MCF 10A (cell line): ENCODE measurements around the gene ARL4D. TPM values are rescaled to one million over a fixed set of nuclear protein-coding genes. Genes with fewer than 3 reads are reported as not detected.

ENCODE experiments used
- BruUV-seq: library from RNA; stranded (reverse); fragments of 400-500 nt; replicated peaks from 2 replicates; lab custom pipeline; 2021; lab: Mats Ljungman, UMichigan
- CTCF ChIA-PET: fragments of 300-600 bp; sonication (Branson Sonifier 250); formaldehyde crosslinking; extraction: SDS; loops from one replicate; lab custom pipeline; 2021; ENCODE audit warnings: antibody characterized with exemption, inconsistent platforms; lab: Yijun Ruan, JAX
- POLR2A ChIA-PET: fragments of 300-600, 350-650 bp; sonication (Branson Sonifier 250); formaldehyde crosslinking; extraction: SDS; loops from one replicate; lab custom pipeline; 2020; ENCODE audit warnings: antibody characterized with exemption, inconsistent platforms; lab: Yijun Ruan, JAX
- DNase-seq: peaks from one replicate; pipeline ENCODE4 v3.0.0-alpha.2; 2018; ENCODE audit not compliant: unreplicated experiment
- H3K27ac Mint-ChIP-seq: one replicate; pipeline ENCODE4 v1.8.0; 2022; ENCODE audit warnings: mild to moderate bottlenecking, low read depth, mixed read lengths; ENCODE audit not compliant: unreplicated experiment
- H3K27me3 Mint-ChIP-seq: one replicate; pipeline ENCODE4 v1.8.0; 2022; ENCODE audit warnings: mixed read lengths; ENCODE audit not compliant: insufficient read depth, unreplicated experiment
- H3K36me3 Mint-ChIP-seq: one replicate; pipeline ENCODE4 v1.8.0; 2022; ENCODE audit warnings: mild to moderate bottlenecking, moderate library complexity, mixed read lengths; ENCODE audit not compliant: insufficient read depth, unreplicated experiment
- H3K4me1 Mint-ChIP-seq: one replicate; pipeline ENCODE4 v1.8.0; 2022; ENCODE audit warnings: mixed read lengths; ENCODE audit not compliant: insufficient read depth, unreplicated experiment
- H3K4me3 Mint-ChIP-seq: one replicate; pipeline ENCODE4 v1.8.0; 2022; ENCODE audit warnings: mild to moderate bottlenecking, moderate library complexity, mixed read lengths; ENCODE audit not compliant: unreplicated experiment
- H3K9me3 Mint-ChIP-seq: one replicate; pipeline ENCODE4 v1.8.0; 2022; ENCODE audit warnings: mixed read lengths; ENCODE audit not compliant: unreplicated experiment
- intact Hi-C: fragments of 100-400 bp; cut with micrococcal nuclease; formaldehyde crosslinking; loops from 2 replicates; pipeline ENCODE4 v1.14.1; 2022
- total RNA-seq: library from RNA; stranded (reverse); gene quantifications from 2 replicates; pipeline ENCODE4 v1.2.3, GENCODE V29; 2022
- TF ChIP-seq, protein P1 (sequence below): fragments of 200-600 bp; IDR thresholded peaks from one replicate; pipeline ENCODE4 v1.8.0; 2022; ENCODE audit warnings: antibody characterized with exemption, mild to moderate bottlenecking; ENCODE audit not compliant: unreplicated experiment

The ARL4D gene
- total RNA-seq, 1 experiment from 2014 or later = 33.5 TPM

DNA sequence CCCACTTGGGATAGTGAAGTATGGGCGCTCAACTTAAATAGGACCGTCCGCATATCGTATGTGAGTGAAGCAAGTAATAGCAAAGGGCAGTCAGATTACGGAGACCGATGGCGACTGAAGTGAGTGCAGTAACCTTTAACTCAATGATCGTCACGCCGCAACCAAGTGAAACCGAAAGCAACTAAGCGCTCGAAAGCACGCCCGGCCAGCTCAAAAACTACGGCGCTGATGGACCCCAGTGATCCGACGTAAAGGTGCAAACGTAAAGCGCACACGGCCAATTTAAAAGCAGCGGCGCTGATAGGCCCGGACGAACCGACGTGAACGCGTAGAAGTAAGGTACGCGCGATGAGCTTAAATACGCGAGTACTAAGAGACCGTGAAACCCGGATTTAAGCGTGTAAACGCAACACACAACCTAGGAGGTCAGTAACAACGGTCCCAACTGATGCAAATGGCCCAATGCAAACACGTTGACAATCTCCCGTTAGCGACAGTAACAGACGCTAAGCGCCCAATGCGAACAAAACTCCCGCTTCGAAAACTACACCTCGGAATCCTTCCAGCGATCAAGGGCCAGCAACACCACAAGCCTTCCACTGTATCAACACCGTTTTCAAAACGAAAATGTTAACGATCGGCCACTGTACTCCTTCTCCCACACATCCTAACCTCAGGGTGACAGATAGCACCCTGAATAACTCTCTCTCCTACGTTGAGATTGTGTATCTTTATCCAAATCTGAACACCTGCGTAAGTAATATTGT lies 37.9 kb upstream of the ARL4D start:
- intact Hi-C loops = loop anchor here (1.0 kb wide), 1 partner anchor 27 kb away; no protein-coding TSS in a partner anchor
- DNase-seq = peak; percentile 99
- peaks cover 26% of the 10 kb centered on the region for H3K4me1 Mint-ChIP-seq
- no peaks in the 10 kb centered on the region for H3K9me3 Mint-ChIP-seq
- peaks cover 23% of the 10 kb centered on the region for H3K36me3 Mint-ChIP-seq
- TF ChIP-seq, protein P1, sequence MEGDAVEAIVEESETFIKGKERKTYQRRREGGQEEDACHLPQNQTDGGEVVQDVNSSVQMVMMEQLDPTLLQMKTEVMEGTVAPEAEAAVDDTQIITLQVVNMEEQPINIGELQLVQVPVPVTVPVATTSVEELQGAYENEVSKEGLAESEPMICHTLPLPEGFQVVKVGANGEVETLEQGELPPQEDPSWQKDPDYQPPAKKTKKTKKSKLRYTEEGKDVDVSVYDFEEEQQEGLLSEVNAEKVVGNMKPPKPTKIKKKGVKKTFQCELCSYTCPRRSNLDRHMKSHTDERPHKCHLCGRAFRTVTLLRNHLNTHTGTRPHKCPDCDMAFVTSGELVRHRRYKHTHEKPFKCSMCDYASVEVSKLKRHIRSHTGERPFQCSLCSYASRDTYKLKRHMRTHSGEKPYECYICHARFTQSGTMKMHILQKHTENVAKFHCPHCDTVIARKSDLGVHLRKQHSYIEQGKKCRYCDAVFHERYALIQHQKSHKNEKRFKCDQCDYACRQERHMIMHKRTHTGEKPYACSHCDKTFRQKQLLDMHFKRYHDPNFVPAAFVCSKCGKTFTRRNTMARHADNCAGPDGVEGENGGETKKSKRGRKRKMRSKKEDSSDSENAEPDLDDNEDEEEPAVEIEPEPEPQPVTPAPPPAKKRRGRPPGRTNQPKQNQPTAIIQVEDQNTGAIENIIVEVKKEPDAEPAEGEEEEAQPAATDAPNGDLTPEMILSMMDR = no peak
- peak overlapping the region; percentile 79 for H3K4me3 Mint-ChIP-seq
- BruUV-seq = TSS peak; percentile 98
- CTCF ChIA-PET = interaction anchor here (0.6 to 1.6 kb wide), 3 partner anchors 35 to 292 kb away, joined by 3 to 5 read pairs (median 4); partner anchors contain the start of gene DHX8
- no peaks in the 10 kb centered on the region for H3K27me3 Mint-ChIP-seq
- peak overlapping the region; percentile 100 for H3K27ac Mint-ChIP-seq
- POLR2A ChIA-PET = interaction anchor here (0.6 to 6.7 kb wide), 48 partner anchors 8 to 1948 kb away, joined by 3 to 167 read pairs (median 5); partner anchors contain the start of genes ARL4D, BRCA1, DHX8 and IFI35

DNA sequence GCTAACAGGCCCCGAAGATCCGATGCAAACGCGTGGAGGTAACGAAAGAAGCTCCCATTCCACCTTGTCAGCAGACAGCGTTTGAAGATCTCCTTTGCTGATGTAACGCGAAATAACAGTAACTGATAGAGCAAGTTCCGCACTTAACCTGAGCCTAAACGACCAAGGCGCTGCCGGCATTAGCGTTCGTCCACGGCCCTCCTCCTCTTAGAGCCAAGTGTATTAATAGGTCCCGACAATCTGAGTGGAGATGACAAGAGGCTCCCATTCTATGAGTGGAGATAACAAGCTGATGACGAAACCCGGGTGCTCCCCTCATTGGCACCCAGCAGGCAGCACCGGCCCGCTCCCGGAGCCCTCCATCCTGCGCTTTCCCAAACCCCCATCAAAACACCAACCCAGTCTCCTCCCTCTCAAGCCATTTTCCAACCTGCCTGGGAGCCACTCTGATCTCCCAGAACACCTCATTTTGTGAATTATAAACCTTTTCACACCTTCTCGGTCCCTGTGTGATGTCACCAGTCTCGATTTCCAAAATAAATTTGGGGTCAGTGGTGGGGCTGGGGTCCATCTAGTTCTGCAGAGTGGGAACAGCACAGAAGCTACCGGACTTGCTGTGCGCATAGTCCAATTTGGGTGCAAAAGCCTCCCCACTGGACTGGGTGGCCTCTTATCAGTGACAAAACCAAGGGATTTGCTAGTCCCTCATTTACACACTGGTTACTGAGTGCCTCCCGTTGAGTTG lies 35.4 kb upstream of the ARL4D start:
- peak overlapping the region; percentile 12 for H3K4me3 Mint-ChIP-seq
- H3K4me1 Mint-ChIP-seq = peaks cover 20% of the 10 kb centered on the region
- intact Hi-C loops = no loop called here
- BruUV-seq = no TSS peak
- no peak overlapping the region for H3K27ac Mint-ChIP-seq
- POLR2A ChIA-PET = interaction anchor here (0.9 to 5.4 kb wide), 2 partner anchors 23 to 25 kb away, joined by 3 to 167 read pairs; no protein-coding TSS in a partner anchor
- H3K36me3 Mint-ChIP-seq = peaks cover 32% of the 10 kb centered on the region
- no peaks in the 10 kb centered on the region for H3K27me3 Mint-ChIP-seq
- no peak for DNase-seq
- no peaks in the 10 kb centered on the region for H3K9me3 Mint-ChIP-seq
- CTCF ChIA-PET = interaction anchor here (0.9 kb wide), 1 partner anchor 24 kb away, joined by 4 read pairs; no protein-coding TSS in a partner anchor
- TF ChIP-seq, protein P1 = no peak

DNA sequence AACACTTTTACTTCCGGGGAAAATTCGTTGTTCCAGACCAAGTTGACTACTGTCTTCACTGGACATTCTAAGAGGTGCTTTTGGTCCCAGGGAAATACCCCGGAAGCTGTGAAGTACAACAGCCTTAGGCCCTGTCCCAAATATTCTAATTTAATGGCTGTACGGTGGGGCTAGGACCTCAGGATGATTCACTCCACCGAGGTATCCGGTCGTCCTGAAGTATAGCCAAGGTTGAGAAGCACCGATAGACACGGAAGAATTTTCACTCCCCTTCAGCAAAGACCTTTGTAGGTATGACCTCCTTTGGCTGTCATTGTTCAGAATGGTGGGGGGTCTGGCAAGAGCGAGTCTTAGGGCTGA lies 34.9 kb upstream of the ARL4D start:
- BruUV-seq = no TSS peak
- Mint-ChIP-seq H3K36me3 (peaks cover 33% of the 10 kb centered on the region), H3K9me3 (no peaks in the 10 kb centered on the region), H3K27ac (no peak overlapping the region), H3K4me3 (no peak overlapping the region), H3K4me1 (peaks cover 20% of the 10 kb centered on the region), H3K27me3 (no peaks in the 10 kb centered on the region)
- no peak for DNase-seq
- TF ChIP-seq, protein P1 = no peak
- CTCF ChIA-PET = interaction anchor here (0.9 to 1.1 kb wide), 2 partner anchors 25 to 120 kb away, joined by 4 read pairs; partner anchors contain the start of gene DHX8
- POLR2A ChIA-PET = interaction anchor here (0.9 kb wide), 1 partner anchor 25 kb away, joined by 3 read pairs; no protein-coding TSS in a partner anchor
- intact Hi-C loops = no loop called here
